GM21576 (cell line): ENCODE measurements around the gene LRMDA.

Source experiments
- ATAC-seq: cut with Tn5 transposase; IDR thresholded peaks from one replicate; pipeline ENCODE4 v1.9.1; 2021; ENCODE audit warnings: mild to moderate bottlenecking, moderate library complexity; ENCODE audit not compliant: unreplicated experiment

The LRMDA gene

GRCh38 chr10:75852851-75853484 is 421.5 kb downstream of the LRMDA start:
- no peak for ATAC-seq

GRCh38 chr10:75857269-75857846 is 425.9 kb downstream of the LRMDA start:
- ATAC-seq = no peak

GRCh38 chr10:75857896-75858295 is 426.5 kb downstream of the LRMDA start:
- ATAC-seq = no peak

GRCh38 chr10:75858339-75858738 is 426.9 kb downstream of the LRMDA start:
- ATAC-seq = no peak

- ATAC-seq = no peak
Observed at GRCh38 chr10:75859141-75859540, 427.7 kb downstream of the LRMDA start.

GRCh38 chr10:75860009-75860408 is 428.6 kb downstream of the LRMDA start:
- no peak for ATAC-seq

GRCh38 chr10:75861582-75861981 is 430.2 kb downstream of the LRMDA start:
- no peak for ATAC-seq

- no peak for ATAC-seq
Observed at GRCh38 chr10:75862935-75863334, 431.5 kb downstream of the LRMDA start.

GRCh38 chr10:75864717-75865116 is 433.3 kb downstream of the LRMDA start:
- no peak for ATAC-seq

- no peak for ATAC-seq
Observed at GRCh38 chr10:75865413-75866299, 434.2 kb downstream of the LRMDA start.

GRCh38 chr10:75866300-75866625 is 434.8 kb downstream of the LRMDA start:
- ATAC-seq = no peak

- ATAC-seq = no peak
Observed at GRCh38 chr10:75866731-75867130, 435.3 kb downstream of the LRMDA start.

- no peak for ATAC-seq
Observed at GRCh38 chr10:75868574-75868973, 437.1 kb downstream of the LRMDA start.

- no peak for ATAC-seq
Observed at GRCh38 chr10:75870039-75870645, 438.7 kb downstream of the LRMDA start.

GRCh38 chr10:75875740-75876139 is 444.3 kb downstream of the LRMDA start:
- no peak for ATAC-seq

GRCh38 chr10:75876710-75877109 is 445.3 kb downstream of the LRMDA start:
- ATAC-seq = no peak

GRCh38 chr10:75877877-75878276 is 446.5 kb downstream of the LRMDA start:
- no peak for ATAC-seq

- ATAC-seq = no peak
Observed at GRCh38 chr10:75878586-75878985, 447.2 kb downstream of the LRMDA start.

- no peak for ATAC-seq
Observed at GRCh38 chr10:75880031-75880775, 448.8 kb downstream of the LRMDA start.

GRCh38 chr10:75883081-75884072 is 452.0 kb downstream of the LRMDA start:
- no peak for ATAC-seq
